ENCODE measurements around the gene MARCHF3.

MARCHF3 gene

DNA sequence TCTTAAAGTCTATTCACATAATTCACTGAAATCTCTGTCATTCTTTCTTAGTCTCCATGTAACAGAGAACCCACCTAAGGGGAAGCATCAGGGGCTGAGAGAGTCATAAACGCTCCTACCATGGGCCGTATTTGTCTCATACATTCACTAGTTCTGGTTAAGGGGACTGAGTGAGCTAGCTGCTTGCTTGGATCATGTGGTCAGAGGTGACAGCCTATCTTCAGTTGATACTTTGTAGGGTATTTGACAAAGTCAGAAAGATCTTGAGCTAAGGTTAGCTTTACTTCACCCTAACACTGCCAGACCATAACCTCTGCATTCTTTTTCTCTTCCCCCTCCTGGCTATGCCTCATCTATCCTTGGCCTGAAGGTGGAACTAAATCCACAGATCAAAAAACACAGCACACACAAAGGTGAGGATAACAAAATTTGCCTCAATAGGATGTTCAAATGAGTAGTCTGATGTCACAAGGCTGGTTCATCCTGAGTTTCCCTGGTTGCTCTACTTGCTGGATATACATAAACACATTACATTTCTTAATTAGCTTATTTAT is 66.5 kb downstream of the MARCHF3 start:
- Histone ChIP-seq H3K4me3 (ENCODE audit: low read depth, low read length) (no peak overlapping the region), H3K9me3 (ENCODE audit: severe bottlenecking) (no peaks in the 10 kb centered on the region), H3K27me3 (ENCODE audit: insufficient read depth, low read depth, severe bottlenecking) (no peaks in the 10 kb centered on the region), H3K27ac (no peak overlapping the region), H3K36me3 (no peaks in the 10 kb centered on the region)
- TF ChIP-seq CTCF (IDR thresholded peaks at IDR 0.05; ENCODE audit: low read depth, low read length): no peak
- DNase-seq: no peak

DNA sequence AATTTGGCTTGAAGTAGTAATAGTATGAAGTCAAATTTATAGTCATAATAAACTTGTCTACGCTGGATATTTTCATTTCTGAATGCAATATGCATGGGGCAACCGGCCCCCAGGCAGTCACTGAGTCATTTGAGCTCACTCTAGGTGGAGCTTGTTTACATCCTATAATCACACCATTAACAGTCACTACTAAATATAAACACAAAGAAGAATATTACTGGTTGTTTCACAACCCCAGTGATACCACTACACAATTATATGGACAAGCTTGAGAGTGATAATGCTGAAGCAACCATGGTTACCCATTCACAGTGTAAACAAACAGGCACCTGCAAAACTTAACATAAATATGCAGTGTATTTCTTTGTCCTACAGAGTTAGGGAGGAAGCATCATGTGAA is 68.7 kb downstream of the MARCHF3 start:
- no peaks in the 10 kb centered on the region for H3K27me3 ChIP-seq (ENCODE audit: insufficient read depth, low read depth, severe bottlenecking)
- no peaks in the 10 kb centered on the region for H3K9me3 ChIP-seq (ENCODE audit: severe bottlenecking)
- no peak for TF ChIP-seq CTCF (IDR thresholded peaks at IDR 0.05; ENCODE audit: low read depth, low read length)
- DNase-seq: no peak
- no peak overlapping the region for H3K27ac ChIP-seq
- no peak overlapping the region for H3K4me3 ChIP-seq (ENCODE audit: low read depth, low read length)
- no peaks in the 10 kb centered on the region for H3K36me3 ChIP-seq

GRCh38 chr5:126961128-126961527 is 69.2 kb downstream of the MARCHF3 start:
- H3K4me3 ChIP-seq (ENCODE audit: low read depth, low read length): no peak overlapping the region
- H3K27ac ChIP-seq: no peak overlapping the region
- no peak for DNase-seq
- H3K9me3 ChIP-seq (ENCODE audit: severe bottlenecking): no peaks in the 10 kb centered on the region
- H3K36me3 ChIP-seq: no peaks in the 10 kb centered on the region
- TF ChIP-seq CTCF (IDR thresholded peaks at IDR 0.05; ENCODE audit: low read depth, low read length): no peak
- H3K27me3 ChIP-seq (ENCODE audit: insufficient read depth, low read depth, severe bottlenecking): no peaks in the 10 kb centered on the region

GRCh38 chr5:126959188-126959587 is 71.2 kb downstream of the MARCHF3 start:
- DNase-seq: no peak
- no peak for TF ChIP-seq CTCF (IDR thresholded peaks at IDR 0.05; ENCODE audit: low read depth, low read length)
- no peak overlapping the region for H3K4me3 ChIP-seq (ENCODE audit: low read depth, low read length)

GRCh38 chr5:126956991-126957390 is 73.4 kb downstream of the MARCHF3 start:
- Histone ChIP-seq H3K36me3 (no peaks in the 10 kb centered on the region), H3K9me3 (ENCODE audit: severe bottlenecking) (no peaks in the 10 kb centered on the region), H3K27ac (no peak overlapping the region), H3K4me3 (ENCODE audit: low read depth, low read length) (no peak overlapping the region), H3K27me3 (ENCODE audit: insufficient read depth, low read depth, severe bottlenecking) (no peaks in the 10 kb centered on the region)
- no peak for DNase-seq
- no peak for TF ChIP-seq CTCF (IDR thresholded peaks at IDR 0.05; ENCODE audit: low read depth, low read length)

More at GRCh38 chr5:126959188-126959587, 71.2 kb downstream of the MARCHF3 start:
- Histone ChIP-seq H3K27ac (no peak overlapping the region), H3K9me3 (ENCODE audit: severe bottlenecking) (no peaks in the 10 kb centered on the region), H3K36me3 (no peaks in the 10 kb centered on the region), H3K27me3 (ENCODE audit: insufficient read depth, low read depth, severe bottlenecking) (no peaks in the 10 kb centered on the region)

DNA sequence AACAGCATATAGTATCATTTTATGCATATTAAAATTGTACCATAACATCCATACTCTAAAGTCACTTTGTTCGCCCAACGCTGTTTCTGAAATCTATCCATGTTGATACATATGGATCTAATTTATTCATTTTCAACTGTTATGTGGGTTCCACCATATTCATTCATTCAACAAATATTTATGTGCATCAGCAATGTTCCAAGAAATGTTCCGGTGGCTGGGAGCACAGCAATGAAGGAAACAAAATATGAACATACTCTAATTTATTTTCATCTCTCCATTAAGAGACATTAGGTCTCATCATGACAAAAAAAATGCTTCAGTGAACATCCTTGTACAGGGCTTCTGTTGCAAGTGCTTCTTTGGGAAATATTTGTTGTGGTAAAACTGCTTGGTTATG is 75.4 kb downstream of the MARCHF3 start:
- H3K36me3 ChIP-seq: no peaks in the 10 kb centered on the region
- no peak for DNase-seq
- H3K4me3 ChIP-seq (ENCODE audit: low read depth, low read length): no peak overlapping the region
- no peaks in the 10 kb centered on the region for H3K9me3 ChIP-seq (ENCODE audit: severe bottlenecking)
- H3K27ac ChIP-seq: no peak overlapping the region
- TF ChIP-seq CTCF (IDR thresholded peaks at IDR 0.05; ENCODE audit: low read depth, low read length): no peak
- H3K27me3 ChIP-seq (ENCODE audit: insufficient read depth, low read depth, severe bottlenecking): no peaks in the 10 kb centered on the region

Data from WERI-Rb-1 (cell line).